H1 (cell line): Measurements from ENCODE around the gene SMYD5. TPM values are rescaled to one million over a fixed set of nuclear protein-coding genes. Genes with fewer than 3 reads are reported as not detected.
A peak's percentile ranks its signal among the peaks of the same experiment; 100 is the strongest.

ENCODE experiments used
- CTCF ChIA-PET: fragments of 300-600 bp; sonication (Branson Sonifier 250); formaldehyde crosslinking; loops from one replicate; lab custom pipeline; 2021; ENCODE audit not compliant: partially characterized antibody; lab: Charles Lee
- POLR2A ChIA-PET: fragments of 300-600 bp; sonication (Branson Sonifier 250); formaldehyde crosslinking; loops from one replicate; lab custom pipeline; 2021; ENCODE audit warnings: inconsistent platforms; ENCODE audit not compliant: partially characterized antibody; lab: Charles Lee
- DNase-seq, 2 experiments: peaks; one replicate each; pipeline versions ENCODE4 v3.0.0 to v3.0.0-alpha.2; 2010 to 2022; ENCODE audit warnings: low spot score in 2 of 2, low read depth in 1 of 2, mixed read lengths in 1 of 2
- FAIRE-seq: peaks from 2 replicates; lab custom pipeline; 2011; peaks lifted over from hg19 to GRCh38; lab: Jason Lieb, UNC
- H2AFZ ChIP-seq: 2 replicates; pipeline ENCODE4 v1.8.1; 2012; ENCODE audit warnings: low read length, inconsistent platforms
- H2AK5ac ChIP-seq: 2 replicates; pipeline ENCODE4 v1.6.1; 2013; ENCODE audit warnings: low read depth, low read length
- H2BK120ac ChIP-seq: replicated peaks from 2 replicates; pipeline ENCODE3; 2013; ENCODE audit warnings: low read depth, low read length, inconsistent platforms
- H2BK12ac ChIP-seq: 2 replicates; pipeline ENCODE4 v1.6.1; 2013; ENCODE audit warnings: low read depth, low read length
- H2BK15ac ChIP-seq: 2 replicates; pipeline ENCODE4 v1.6.1; 2013; ENCODE audit warnings: low read length
- H2BK20ac ChIP-seq: 2 replicates; pipeline ENCODE4 v1.6.1; 2013; ENCODE audit warnings: low read length
- H2BK5ac ChIP-seq: 2 replicates; pipeline ENCODE4 v1.6.1; 2013; ENCODE audit warnings: low read depth, low read length
- H3K14ac ChIP-seq: 2 replicates; pipeline ENCODE4 v1.6.1; 2013; ENCODE audit warnings: inconsistent platforms; ENCODE audit not compliant: insufficient read length
- H3K18ac ChIP-seq: 2 replicates; pipeline ENCODE4 v1.6.1; 2013; ENCODE audit warnings: low read length; ENCODE audit errors: extremely low read depth
- H3K23ac ChIP-seq: 2 replicates; pipeline ENCODE4 v1.6.1; 2013; ENCODE audit warnings: inconsistent platforms; ENCODE audit not compliant: insufficient read length
- H3K23me2 ChIP-seq: 2 replicates; pipeline ENCODE4 v1.6.1; 2013; ENCODE audit warnings: low read depth, low read length
- H3K27ac ChIP-seq: 2 replicates; pipeline ENCODE4 v1.6.1; 2011; ENCODE audit warnings: low read depth, low read length, inconsistent platforms
- H3K27me3 ChIP-seq, 4 experiments: replicated peaks in 1 of 4; 1 replicate in 1 of 4; 2 replicates in 3 of 4; pipeline versions ENCODE4 v1.6.1 to v1.8.1; 2011 to 2013; ENCODE audit warnings: low read length in 3 of 4, mild to moderate bottlenecking in 3 of 4, inconsistent platforms in 2 of 4, mixed read lengths in 2 of 4, moderate library complexity in 1 of 4; ENCODE audit not compliant: control insufficient read depth in 3 of 4, insufficient read depth in 3 of 4; ENCODE audit errors: extremely low read depth in 1 of 4
- H3K36me3 ChIP-seq, 4 experiments: 2 replicates each; pipeline versions ENCODE4 v1.6.1 to v1.8.1; 2011 to 2013; ENCODE audit warnings: mild to moderate bottlenecking in 4 of 4, low read length in 3 of 4, moderate library complexity in 2 of 4, control low read depth in 1 of 4, inconsistent platforms in 1 of 4; ENCODE audit not compliant: insufficient read depth in 4 of 4, control insufficient read depth in 2 of 4
- H3K4ac ChIP-seq: replicated peaks from 2 replicates; pipeline ENCODE3; 2013; ENCODE audit warnings: low read length, low read depth, mixed read lengths, inconsistent platforms; ENCODE audit not compliant: insufficient read length
- H3K4me1 ChIP-seq, 4 experiments: replicated peaks in 1 of 4; 1 replicate in 1 of 4; 2 replicates in 3 of 4; pipeline versions ENCODE4 v1.6.1 to v1.8.1; 2011 to 2013; ENCODE audit warnings: low read length in 3 of 4, inconsistent platforms in 2 of 4, mixed read lengths in 1 of 4; ENCODE audit not compliant: insufficient read depth in 4 of 4, control insufficient read depth in 3 of 4
- H3K4me2 ChIP-seq, 2 experiments: 2 replicates each; pipeline versions ENCODE4 v1.6.1 to v1.8.1; 2011 to 2013; ENCODE audit warnings: low read depth in 2 of 2, low read length in 2 of 2, control low read depth in 1 of 2, inconsistent platforms in 1 of 2, mild to moderate bottlenecking in 1 of 2; ENCODE audit not compliant: insufficient read depth in 1 of 2
- H3K4me3 ChIP-seq, 4 experiments: fragments of 200-600, 300-600 bp in 1 of 4; sonication (generic), shearing (Covaris generic), sonication (Bioruptor Twin) in 1 of 4; 2 replicates each; pipeline versions ENCODE4 v1.5.1 to v1.8.1; 2011 to 2016; ENCODE audit warnings: low read length in 4 of 4, low read depth in 3 of 4, control low read depth in 2 of 4, inconsistent platforms in 2 of 4, mild to moderate bottlenecking in 2 of 4, mixed read lengths in 1 of 4, moderate library complexity in 1 of 4; ENCODE audit not compliant: insufficient read depth in 2 of 4; ENCODE audit errors: extremely low read depth in 1 of 4
- H3K56ac ChIP-seq: replicated peaks from 2 replicates; pipeline ENCODE3; 2013; ENCODE audit warnings: low read depth, mild to moderate bottlenecking, mixed read lengths, low read length, inconsistent platforms; ENCODE audit not compliant: insufficient read length
- H3K79me1 ChIP-seq: 2 replicates; pipeline ENCODE4 v1.6.1; 2013; ENCODE audit warnings: low read depth, low read length, control low read depth
- H3K79me2 ChIP-seq, 2 experiments: 2 replicates each; pipeline versions ENCODE4 v1.6.1 to v1.8.1; 2012 to 2013; ENCODE audit warnings: low read length in 2 of 2, mild to moderate bottlenecking in 2 of 2, inconsistent platforms in 1 of 2; ENCODE audit not compliant: insufficient read depth in 2 of 2, control insufficient read depth in 1 of 2
- H3K9ac ChIP-seq, 4 experiments: replicated peaks in 1 of 4; 1 replicate in 1 of 4; 2 replicates in 3 of 4; pipeline versions ENCODE4 v1.6.1 to v1.8.1; 2011 to 2013; ENCODE audit warnings: low read depth in 3 of 4, low read length in 3 of 4, control low read depth in 2 of 4, mild to moderate bottlenecking in 2 of 4, moderate library complexity in 2 of 4, inconsistent platforms in 1 of 4; ENCODE audit errors: extremely low read depth in 1 of 4
- H3K9me3 ChIP-seq, 2 experiments: 2 replicates each; pipeline versions ENCODE4 v1.6.1 to v1.8.1; 2012 to 2013; ENCODE audit warnings: mild to moderate bottlenecking in 2 of 2, moderate library complexity in 2 of 2, control low read depth in 1 of 2, inconsistent platforms in 1 of 2, low read depth in 1 of 2, low read length in 1 of 2, mixed read lengths in 1 of 2; ENCODE audit not compliant: insufficient read depth in 2 of 2
- H4K20me1 ChIP-seq, 2 experiments: replicated peaks in 1 of 2; 2 replicates each; pipeline versions ENCODE3 to v1.8.1; 2011 to 2013; ENCODE audit warnings: inconsistent platforms in 2 of 2, low read length in 2 of 2, mild to moderate bottlenecking in 1 of 2; ENCODE audit not compliant: insufficient read depth in 2 of 2, control insufficient read depth in 1 of 2
- H4K5ac ChIP-seq: 2 replicates; pipeline ENCODE4 v1.6.1; 2013; ENCODE audit warnings: low read length, low read depth, mixed read lengths, inconsistent platforms; ENCODE audit not compliant: insufficient read length
- H4K8ac ChIP-seq: 2 replicates; pipeline ENCODE4 v1.8.0; 2013; ENCODE audit warnings: mild to moderate bottlenecking, moderate library complexity, low read length, inconsistent platforms; ENCODE audit not compliant: insufficient read depth; ENCODE audit errors: extremely low read depth
- H4K91ac ChIP-seq: replicated peaks from 2 replicates; pipeline ENCODE3; 2013; ENCODE audit warnings: low read length, mixed read lengths, inconsistent platforms; ENCODE audit not compliant: insufficient read length
- CTBP2 ChIP-seq: IDR thresholded peaks from 2 replicates; pipeline ENCODE4 v1.7.0; 2011; ENCODE audit warnings: borderline replicate concordance, mild to moderate bottlenecking, moderate library complexity, mixed read lengths, low read length; ENCODE audit not compliant: insufficient read depth, insufficient read length
- POLR2A ChIP-seq, 2 experiments: IDR thresholded peaks; 1 replicate in 1 of 2; 2 replicates in 1 of 2; pipeline ENCODE4 v1.6.1; 2011; ENCODE audit warnings: low read depth in 2 of 2, low read length in 2 of 2, mild to moderate bottlenecking in 2 of 2; ENCODE audit errors: control extremely low read depth in 1 of 2
- POLR2AphosphoS5 ChIP-seq: IDR thresholded peaks from 2 replicates; pipeline ENCODE4 v1.6.1; 2011; ENCODE audit warnings: low read depth, low read length
- SRF ChIP-seq: IDR thresholded peaks from 2 replicates; pipeline ENCODE4 v1.6.1; 2011; ENCODE audit warnings: mild to moderate bottlenecking, low read depth, low read length, moderate library complexity
- TAF1 ChIP-seq: IDR thresholded peaks from 2 replicates; pipeline ENCODE4 v1.6.1; 2011; ENCODE audit warnings: mild to moderate bottlenecking, low read depth, low read length
- TBP ChIP-seq: IDR thresholded peaks from 2 replicates; pipeline ENCODE4 v1.6.1; 2011; ENCODE audit warnings: low read depth, low read length, improper control_type of control experiment
- WGBS, 2 experiments: shearing (Covaris generic) in 1 of 2; methylation state at CpG; one replicate each; pipeline versions ENCODE4 v1.1.6 to v1.1.7; 2013 to 2015; ENCODE audit warnings: low lambda C conversion rate in 2 of 2, mixed read lengths in 2 of 2, inconsistent platforms in 1 of 2, low coverage in 1 of 2, missing lambda C conversion rate in 1 of 2; ENCODE audit not compliant: insufficient replicate concordance in 2 of 2, insufficient coverage in 1 of 2, insufficient read length in 1 of 2; ENCODE audit errors: extremely low coverage in 1 of 2, missing lambda C conversion rate in 1 of 2; 5-methylcytosine and 5-hydroxymethylcytosine counted together
- polyA plus RNA-seq, 7 experiments: library from polyadenylated mRNA; depleted of rRNA in 3 of 7; stranded (reverse) in 5 of 7; unstranded in 2 of 7; fragments of >200 nt in 5 of 7; fragments of 200-250 nt in 2 of 7; gene quantifications; 1 replicate in 5 of 7; 2 replicates in 1 of 7; 4 replicates in 1 of 7; pipeline versions ENCODE4 v1.2.1 to v1.2.3, GENCODE V29; 2011 to 2013; ENCODE audit warnings: missing spikeins in 2 of 7, mixed read lengths in 2 of 7
- total RNA-seq: library from RNA; stranded (reverse); fragmentation: NEBNext Ultra II Directional; extraction: Animal tissue kit (Norgen Biotek cat#: 25700); gene quantifications from 2 replicates; pipeline ENCODE4 v1.2.1, GENCODE V29; 2021
- TF ChIP-seq, protein P1 (sequence below): IDR thresholded peaks from 2 replicates; pipeline ENCODE4 v1.6.1; 2012; ENCODE audit warnings: inconsistent platforms

Gene SMYD5
- total and polyA plus RNA-seq, 2 of the 8 experiments (the other 6 are each of a cell fraction or from before 2014, with no cell fraction given), result 35.2 to 56.7 TPM

DNA sequence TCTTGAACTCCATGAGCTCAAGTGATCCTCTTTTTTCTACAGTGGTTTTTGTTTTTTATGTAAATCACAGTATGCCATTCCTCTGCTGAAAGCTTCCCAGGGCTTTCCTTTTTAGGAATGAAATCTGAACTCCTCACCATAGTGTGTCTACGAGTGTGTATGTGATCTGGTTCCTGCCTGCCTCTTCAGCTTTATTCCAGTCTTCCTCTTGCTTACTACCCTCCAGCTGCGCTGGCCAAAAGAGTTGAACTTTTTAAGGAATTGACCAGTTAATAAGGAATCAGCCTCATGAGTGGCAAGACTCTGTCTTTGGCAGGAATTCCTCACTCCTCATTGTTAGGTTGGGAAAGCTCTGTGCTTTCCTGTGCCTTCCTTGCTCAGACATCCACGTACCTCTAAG lies 24.1 kb downstream of the SMYD5 start:
- Histone ChIP-seq H3K79me1 (peaks cover 8% of the 10 kb centered on the region), H3K14ac (no peak overlapping the region), H4K20me1 (peaks cover 9 to 32% of the 10 kb centered on the region in 2 experiments)
- peak; percentile 86; the same call in 1 of the 2 replicates for TF ChIP-seq SRF
- TF ChIP-seq CTBP2, result no peak
- TF ChIP-seq, protein P1, sequence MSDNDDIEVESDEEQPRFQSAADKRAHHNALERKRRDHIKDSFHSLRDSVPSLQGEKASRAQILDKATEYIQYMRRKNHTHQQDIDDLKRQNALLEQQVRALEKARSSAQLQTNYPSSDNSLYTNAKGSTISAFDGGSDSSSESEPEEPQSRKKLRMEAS, result no peak
- peak; percentile 38 for TF ChIP-seq POLR2AphosphoS5
- TF ChIP-seq TAF1, result peak; percentile 61; the same call in 1 of the 2 replicates
- peak in 1 of 2 experiments; percentile 61; a peak in 2 of 3 replicates for TF ChIP-seq POLR2A (IDR thresholded peaks at IDR 0.05; ENCODE audit: control extremely low read depth in 1 of 2, low read depth in 2 of 2, low read length in 2 of 2)
- TF ChIP-seq TBP, result peak; percentile 66
- TF ChIP-seq, all 59 proteins: peak for 5
- peak overlapping the region; percentile 83; the same call in 1 of the 2 replicates for H2BK12ac ChIP-seq
- H3K4me1 ChIP-seq, result peaks cover 5 to 18% (median 12%) of the 10 kb centered on the region in 4 experiments; a peak in 5 of 7 replicates
- peak overlapping the region; percentile 59; the same call in 1 of the 2 replicates for H2AK5ac ChIP-seq
- no peak overlapping the region for H2BK20ac ChIP-seq
- no peak overlapping the region for H4K5ac ChIP-seq
- H2BK5ac ChIP-seq, result no peak overlapping the region; the same call in 1 of the 2 replicates
- CTCF ChIA-PET, result interaction anchor here (0.7 to 10.2 kb wide), 8 partner anchors 10 to 527 kb away, joined by 3 to 51 read pairs (median 4); partner anchors contain the start of gene EGR4
- peak overlapping the region; percentile 39 to 80 (median 46); a peak in 5 of 7 replicates for H3K9ac ChIP-seq
- H3K27ac ChIP-seq, result peak overlapping the region; percentile 55; the same call in 1 of the 2 replicates
- DNase-seq (no peak), FAIRE-seq (no peak)
- peaks cover 9 to 43% (median 26%) of the 10 kb centered on the region in 4 experiments for H3K36me3 ChIP-seq
- H4K91ac ChIP-seq, result no peak overlapping the region
- no peak overlapping the region for H3K4ac ChIP-seq
- no peak overlapping the region for H2BK120ac ChIP-seq
- H3K23ac ChIP-seq, result no peak overlapping the region
- H3K4me3 ChIP-seq, result peak overlapping the region in 1 of 4 experiments; percentile 14; a peak in 1 of 8 replicates
- no peak overlapping the region for H2BK15ac ChIP-seq
- H3K4me2 ChIP-seq, result peak overlapping the region; percentile 58 to 94
- H3K79me2 ChIP-seq, result peaks cover 52 to 80% of the 10 kb centered on the region in 2 experiments
- H3K23me2 ChIP-seq, result peaks cover 16% of the 10 kb centered on the region
- no peaks in the 10 kb centered on the region for H3K9me3 ChIP-seq
- POLR2A ChIA-PET, result interaction anchor here (0.8 to 8.8 kb wide), 9 partner anchors 7 to 152 kb away, joined by 3 to 113 read pairs (median 12); no protein-coding TSS in a partner anchor
- no peak overlapping the region for H3K56ac ChIP-seq
- WGBS, 2 experiments, result 54% methylated on average over 3 of the region's 3 CpGs; no CpG with 5 or more reads in 1 of the 2 experiments
- no peaks in the 10 kb centered on the region for H3K27me3 ChIP-seq
- H4K8ac ChIP-seq, result no peak overlapping the region
- no peak overlapping the region for H2AFZ ChIP-seq
- no peak overlapping the region for H3K18ac ChIP-seq
